Left lobe of liver (tissue), 2 donors: ENCODE data around the gene VAMP2. TPM values are rescaled to one million over a fixed set of nuclear protein-coding genes. Genes with fewer than 3 reads are reported as not detected.
"Not testable (repeated sequence)": the region's sequence is repeated elsewhere in the genome, so short reads cannot be mapped to it uniquely, and the experiment has no call there.

Experiments
- ATAC-seq: fragments of 200-7000 bp; cut with Tn5 transposase; one replicate; pipeline ENCODE4 v1.9.1; 2020; ENCODE audit warnings: mild to moderate bottlenecking, moderate library complexity
- DNase-seq: peaks from one replicate; pipeline ENCODE4 v3.0.0-alpha.2; 2020; ENCODE audit warnings: low spot score
- total RNA-seq: library from RNA; stranded (reverse); gene quantifications from one replicate; pipeline ENCODE4 v1.2.1, GENCODE V29; 2021
- donor health status: DM: no; HTN: no; CAD: no; lungs with moderate emphysema.
- donor health status: DM: no; HTN: yes; CAD: no.

Gene VAMP2
- total RNA-seq, 1 donor from 2014 or later = 18.1 TPM

- ATAC-seq (peak; percentile 75), DNase-seq (peak; percentile 88)
These were observed 13.6 kb upstream of the VAMP2 start, which contains the start of gene TMEM107 for GRCh38 chr17:8176197-8176940. Gene TMEM107, minus strand, starts transcription at chr17:8176380. Its CDS starts 94 bp downstream, at chr17:8176286.

DNA sequence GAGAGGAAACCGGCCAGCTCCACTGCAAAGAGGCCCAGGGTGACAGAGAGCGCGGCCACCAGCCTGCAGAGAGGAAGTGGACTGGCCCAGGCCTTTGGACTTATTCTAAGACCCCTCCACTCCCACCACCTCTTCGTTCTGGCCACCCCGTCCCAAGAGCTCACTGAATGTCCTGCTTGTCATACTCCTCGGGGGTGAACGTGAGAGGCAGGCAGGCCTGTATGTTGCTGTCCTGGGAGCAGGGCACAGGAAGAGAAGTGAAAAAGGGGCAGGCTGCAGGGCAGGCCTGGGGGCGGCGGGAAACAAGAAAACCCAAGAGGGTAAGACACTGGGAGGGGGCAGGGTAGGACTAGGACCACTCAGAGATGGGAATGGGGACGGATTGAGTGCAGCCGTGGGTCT lies 13.0 kb upstream of the VAMP2 start:
- DNase-seq (no peak), ATAC-seq (peak; percentile 3)

DNA sequence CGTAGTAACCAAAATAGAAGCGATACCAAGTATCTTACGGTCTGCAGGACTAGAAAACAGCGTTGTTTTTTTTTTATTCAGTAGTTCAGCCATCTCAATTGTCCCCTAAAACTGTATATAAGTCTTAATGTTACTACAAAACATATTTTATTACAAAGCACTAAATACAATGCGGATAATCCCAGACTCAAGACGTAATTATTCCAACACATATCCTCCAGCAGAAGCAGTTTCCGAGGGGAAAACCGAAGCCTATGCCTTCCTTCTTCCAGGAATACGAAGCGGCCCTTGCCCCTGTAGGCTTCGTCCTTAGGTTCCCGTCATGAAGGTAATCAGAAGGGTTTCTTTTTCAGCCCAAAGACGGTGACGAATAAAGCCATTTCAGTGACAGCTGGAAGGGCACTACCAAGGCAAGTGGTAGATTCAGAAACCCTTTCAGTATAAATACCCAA lies 11.1 kb upstream of the VAMP2 start:
- DNase-seq = no peak
- peak; percentile 2 for ATAC-seq

DNA sequence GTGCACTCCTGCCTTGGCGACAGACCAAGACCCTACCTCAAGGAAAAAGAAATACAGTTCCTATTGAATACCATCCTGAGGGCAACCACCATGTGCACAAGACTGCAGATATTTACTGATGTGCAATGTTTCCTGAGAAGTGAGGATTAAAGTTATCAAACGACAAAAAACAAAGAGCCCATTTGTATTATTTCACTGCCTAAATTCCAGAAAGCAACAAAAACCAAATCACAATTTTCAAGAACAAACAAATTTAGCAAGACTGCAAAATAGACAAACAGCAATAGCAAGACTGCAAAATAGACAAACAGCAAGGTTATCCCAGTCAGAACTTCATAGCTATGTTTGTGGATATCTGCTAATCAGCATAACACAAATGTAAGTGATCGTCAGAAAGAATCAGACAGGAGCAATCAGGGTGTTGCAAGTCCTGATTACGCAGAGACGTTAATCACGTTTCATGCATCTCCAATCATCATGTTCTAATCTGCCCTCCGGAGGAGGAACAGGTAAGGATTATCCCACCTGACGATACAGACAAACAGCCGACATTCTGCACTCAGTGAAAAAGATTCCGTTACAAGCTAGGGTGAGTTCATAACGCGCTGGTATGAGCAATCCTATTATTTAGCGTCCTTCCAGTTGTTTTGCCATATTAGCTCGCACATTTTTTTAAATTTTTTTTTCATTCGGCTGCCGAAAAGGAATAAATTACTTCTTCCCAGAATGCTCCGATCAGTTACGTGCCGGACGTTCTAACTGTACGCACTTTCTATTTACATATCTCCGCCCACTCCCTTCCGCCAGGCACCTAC lies 10.5 kb upstream of the VAMP2 start:
- ATAC-seq = peak; percentile 86
- DNase-seq = peak; percentile 83

GRCh38 chr17:8170186-8170585 lies 7.4 kb upstream of the VAMP2 start:
- not testable (repeated sequence) for ATAC-seq, DNase-seq

DNA sequence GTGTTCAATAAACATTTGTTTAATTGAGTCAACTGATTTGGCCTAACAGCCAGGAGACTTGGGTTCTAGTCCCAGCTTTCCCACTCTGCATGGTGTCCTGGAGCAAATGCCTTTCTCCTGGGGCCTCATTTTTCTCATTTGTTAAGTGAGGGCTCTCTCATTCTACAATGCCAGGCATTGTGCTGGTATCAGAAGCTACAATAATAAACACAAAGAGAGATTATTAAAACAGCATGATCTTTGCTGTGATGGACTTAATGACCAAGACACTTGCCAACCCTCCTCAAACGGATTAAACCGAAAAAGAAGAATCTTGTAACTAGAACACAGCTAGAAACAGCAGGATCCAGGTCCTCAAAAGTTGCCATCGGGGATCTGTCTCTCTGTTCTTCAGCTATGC lies 4.8 kb upstream of the VAMP2 start:
- ATAC-seq (no peak), DNase-seq (no peak)

- ATAC-seq (no peak), DNase-seq (no peak)
These were observed 4.0 kb upstream of the VAMP2 start for GRCh38 chr17:8166731-8167130.

- DNase-seq (no peak), ATAC-seq (no peak)
These were observed 2.0 kb upstream of the VAMP2 start for GRCh38 chr17:8164815-8165131.

- ATAC-seq = peak; percentile 41
These were observed 1.4 kb upstream of the VAMP2 start for GRCh38 chr17:8163978-8164814.

DNA sequence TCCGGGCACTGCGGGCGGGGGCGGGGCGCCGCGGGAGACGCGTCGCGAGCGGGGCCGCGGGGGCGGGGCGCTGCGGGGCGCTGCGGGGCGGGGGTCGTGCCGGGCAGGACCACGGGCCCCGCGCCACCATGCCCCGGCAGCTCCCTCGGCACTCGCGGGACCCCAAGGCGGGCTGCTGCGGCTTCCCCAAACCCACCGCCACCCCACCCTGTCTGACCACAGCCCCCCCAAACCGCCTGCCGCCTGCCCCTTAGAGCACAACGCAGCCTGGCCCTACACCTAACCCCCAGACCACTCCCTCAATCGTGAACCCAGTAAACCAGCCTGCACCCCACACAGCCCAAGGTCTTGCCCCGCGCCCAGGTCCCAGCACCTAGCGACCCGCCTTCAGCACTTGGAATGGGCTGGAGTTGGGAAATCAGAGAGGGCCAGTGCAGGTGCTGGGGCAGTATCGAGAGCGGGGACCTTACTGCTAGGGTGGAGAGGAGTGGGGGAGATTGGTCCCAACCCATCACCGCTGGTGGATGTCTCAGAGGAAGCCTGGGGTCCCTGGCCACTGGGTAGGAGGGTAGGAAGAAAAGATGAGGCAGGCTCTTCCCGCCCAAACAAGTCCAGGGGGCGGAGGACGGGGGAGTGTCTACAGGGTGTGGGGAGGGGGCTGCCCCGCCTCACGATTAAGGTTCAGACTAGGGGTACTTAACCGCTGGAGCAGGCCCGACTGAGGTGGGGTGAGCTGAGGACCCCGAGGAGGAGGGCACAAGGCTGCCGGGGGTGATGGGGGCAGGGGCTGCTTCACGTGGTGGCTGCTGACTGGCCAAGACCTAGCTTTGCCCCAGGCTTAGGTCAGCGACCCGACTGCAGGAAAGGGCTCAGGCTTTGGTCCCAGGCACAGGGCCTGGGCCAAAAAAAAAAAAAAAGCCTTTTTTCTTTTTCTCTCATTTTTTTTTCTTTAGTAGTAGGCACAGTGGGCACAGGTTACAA lies 539 bp upstream of the VAMP2 start:
- peak; percentile 83 for DNase-seq
- peak; percentile 74 for ATAC-seq

More at GRCh38 chr17:8163978-8164814, 1.4 kb upstream of the VAMP2 start:
- no peak for DNase-seq

DNA sequence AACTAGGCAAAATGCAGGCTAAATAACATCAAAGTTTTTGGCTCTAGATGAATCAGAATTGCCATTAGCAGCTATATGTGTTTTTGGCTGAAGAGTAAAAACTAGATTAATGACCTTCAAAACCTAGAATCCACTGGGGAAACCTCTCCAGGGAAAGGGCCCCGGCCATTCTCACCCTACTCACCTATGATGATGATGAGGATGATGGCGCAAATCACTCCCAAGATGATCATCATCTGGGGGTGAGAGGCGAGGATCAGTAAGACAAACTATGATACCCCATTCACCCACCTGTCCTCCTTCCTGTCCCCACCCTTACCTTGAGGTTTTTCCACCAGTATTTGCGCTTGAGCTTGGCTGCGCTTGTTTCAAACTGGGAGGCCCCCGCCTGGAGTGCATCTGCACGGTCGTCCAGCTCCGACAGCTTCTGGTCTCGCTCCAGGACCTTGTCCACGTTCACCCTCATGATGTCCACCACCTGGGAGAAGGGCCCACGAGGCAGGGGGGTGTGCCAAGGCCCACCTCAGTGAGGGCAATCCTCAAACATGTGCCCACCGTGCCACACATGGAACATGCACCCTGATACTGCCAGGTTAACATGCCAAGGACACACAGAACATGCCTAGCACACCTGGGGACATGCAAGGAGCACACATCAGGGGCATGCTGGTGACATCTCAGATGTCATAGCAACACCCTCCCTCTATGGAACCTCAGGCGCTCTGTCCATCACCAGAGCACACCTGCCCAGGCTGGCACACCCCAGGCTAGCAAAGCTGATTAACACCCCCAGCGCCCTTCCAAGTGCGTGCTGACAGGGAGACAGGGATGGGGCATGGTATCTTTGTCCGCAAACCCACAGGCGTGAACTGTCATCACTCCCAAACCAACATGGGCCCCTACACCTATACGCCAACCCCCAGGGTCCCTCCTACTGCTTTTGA lies 1.2 kb downstream of the VAMP2 start:
- no peak for ATAC-seq
- DNase-seq = no peak

- DNase-seq = no peak
- no peak for ATAC-seq
These were observed 2.0 kb downstream of the VAMP2 start for GRCh38 chr17:8160741-8161221.

DNA sequence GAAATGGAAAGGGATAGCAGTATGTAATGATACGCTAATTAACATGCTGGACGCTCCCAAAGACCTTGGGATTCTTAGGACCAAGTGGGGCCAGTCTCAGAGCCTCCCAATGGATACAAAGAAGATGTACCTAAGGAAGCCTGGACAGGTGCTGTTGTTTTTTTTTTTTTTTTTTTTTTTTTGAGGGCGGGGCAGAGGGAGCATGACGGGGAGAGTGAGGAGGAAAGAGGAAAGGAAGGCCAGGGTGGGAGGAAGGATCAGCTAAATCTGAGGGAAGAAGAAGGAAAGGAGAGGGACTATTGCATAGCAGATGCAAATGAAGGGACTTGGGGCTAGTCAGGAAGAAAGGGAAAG lies 2.5 kb downstream of the VAMP2 start:
- DNase-seq = no peak
- ATAC-seq = no peak

DNA sequence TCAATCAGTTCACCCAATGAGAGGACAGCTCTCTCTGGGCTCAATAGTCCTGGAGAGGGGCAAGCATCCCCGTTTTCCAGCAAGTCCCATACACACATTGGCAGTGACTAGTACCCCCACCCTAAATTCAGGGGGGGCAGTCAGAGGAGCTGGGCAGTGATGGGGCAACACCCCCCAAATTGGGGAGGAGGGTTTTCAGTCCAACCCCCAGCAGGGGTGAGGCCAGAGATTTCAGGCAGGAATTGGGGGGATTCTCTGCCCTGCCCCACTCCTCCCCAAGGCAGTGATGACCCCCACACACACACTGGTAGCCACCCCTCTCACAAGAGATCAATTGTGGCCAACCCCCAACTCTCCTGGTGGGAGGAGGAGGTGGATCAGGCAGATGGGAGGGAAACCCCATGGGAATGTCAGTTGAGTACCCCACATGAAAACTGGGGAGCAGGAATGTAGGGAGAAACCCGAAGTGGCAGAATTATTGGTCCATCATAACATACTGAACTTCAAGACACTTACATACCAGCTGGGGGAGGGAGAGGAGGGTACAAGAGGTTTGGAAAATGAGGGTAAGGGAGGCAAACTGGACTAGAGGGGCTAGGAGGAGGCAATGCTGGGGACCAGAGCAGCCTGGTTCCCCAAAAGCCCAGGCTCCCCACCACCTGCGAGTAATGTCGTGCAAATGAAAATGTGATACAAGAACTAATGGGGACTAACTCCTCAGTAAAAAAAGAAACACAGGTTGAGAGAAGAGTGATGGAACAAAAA lies 3.1 kb downstream of the VAMP2 start:
- DNase-seq = no peak
- no peak for ATAC-seq

- DNase-seq (no peak), ATAC-seq (no peak)
These were observed 3.7 kb downstream of the VAMP2 start for GRCh38 chr17:8159032-8159400.

DNA sequence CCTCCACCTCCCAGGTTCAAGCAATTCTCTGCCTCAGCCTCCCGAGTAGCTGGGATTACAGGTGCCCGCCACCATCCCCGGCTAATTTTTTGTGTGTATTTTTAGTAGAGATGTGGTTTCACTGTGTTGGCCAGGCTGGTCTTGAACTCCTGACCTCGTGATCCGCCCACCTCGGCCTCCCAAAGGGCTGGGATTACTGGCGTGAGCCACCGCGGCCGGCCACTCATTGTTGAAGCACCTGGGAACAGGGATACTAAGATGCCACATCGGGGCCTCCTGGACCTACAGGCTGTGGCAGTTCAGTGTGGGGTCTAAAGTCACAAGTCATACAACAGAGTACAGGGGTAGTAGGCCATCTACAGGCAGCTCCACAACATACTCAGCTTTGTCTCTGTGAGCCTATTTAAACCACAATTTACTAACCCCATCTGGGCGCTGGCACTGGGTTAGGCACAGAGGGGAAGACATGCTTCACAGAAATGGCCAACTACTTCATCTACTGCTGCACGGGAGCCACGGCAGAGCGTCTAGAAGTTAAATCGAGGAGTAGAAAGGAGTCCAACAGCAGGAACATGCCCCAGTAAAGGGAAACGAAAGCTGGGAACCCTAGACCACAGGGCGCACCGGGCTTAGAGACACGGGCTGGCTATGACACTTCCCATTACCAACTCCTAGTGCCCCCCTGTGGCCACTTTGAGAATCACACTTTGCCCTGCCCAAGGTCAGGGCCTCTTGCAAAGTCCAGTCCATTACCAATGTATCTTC lies 4.3 kb downstream of the VAMP2 start:
- ATAC-seq = peak; percentile 44
- DNase-seq = peak; percentile 94

GRCh38 chr17:8156246-8156992 lies 6.3 kb downstream of the VAMP2 start:
- peak; percentile 59 for ATAC-seq
- DNase-seq = peak; percentile 100
